Lower leg skin (tissue), 4 donors: ENCODE data around the gene MYD88. TPM values are rescaled to one million over a fixed set of nuclear protein-coding genes. Genes with fewer than 3 reads are reported as not detected.

Experiments used
- DNase-seq, 2 donors: peaks; one replicate each; pipeline ENCODE4 v3.0.0-alpha.2; 2019; ENCODE audit warnings: low spot score in 2 of 2
- H3K4me3 ChIP-seq: fragments of 200-600 bp; sonication (generic); 2 replicates; pipeline ENCODE4 v1.5.1; 2017; ENCODE audit warnings: mild to moderate bottlenecking, low read depth; ENCODE audit not compliant: poor library complexity, severe bottlenecking
- CTCF ChIP-seq, 3 donors: fragments of 450-650 bp; IDR thresholded peaks; one replicate each; pipeline ENCODE4 v1.5.1; 2016; ENCODE audit warnings: antibody characterized with exemption in 3 of 3, mild to moderate bottlenecking in 3 of 3, moderate library complexity in 2 of 3
- POLR2A ChIP-seq, 2 donors: fragments of 450-650 bp; IDR thresholded peaks; one replicate each; pipeline ENCODE4 v1.6.1; 2016 to 2017; ENCODE audit warnings: antibody characterized with exemption in 2 of 2, mild to moderate bottlenecking in 1 of 2, moderate library complexity in 1 of 2
- WGBS, 2 donors: methylation state at CpG; one replicate each; pipeline ENCODE4 v1.1.5; 2018; 5-methylcytosine and 5-hydroxymethylcytosine counted together
- intact Hi-C: fragments of 100-400 bp; cut with DNase I; formaldehyde crosslinking; loops from one replicate; pipeline ENCODE4 v1.15.0; 2023; ENCODE audit warnings: low total_unique reads
- total RNA-seq, 4 donors: library from RNA; depleted of rRNA; stranded (reverse); fragments of >200 nt; gene quantifications; one replicate each; pipeline ENCODE4 v1.1.0, GENCODE V29; 2016

Gene MYD88
- total RNA-seq, 4 donors from 2014 or later, result 22.9 to 32.2 (median 23.6) TPM

- intact Hi-C loops, result no loop called here
- TF ChIP-seq POLR2A (IDR thresholded peaks at IDR 0.05), result no peak
- TF ChIP-seq CTCF (IDR thresholded peaks at IDR 0.05), result no peak
- no peak for DNase-seq
- WGBS, 2 donors, result 86 to 88% methylated on average over 4 of the region's 4 CpGs
- no peak overlapping the region for H3K4me3 ChIP-seq
These were observed 32.3 kb downstream of the MYD88 start for GRCh38 chr3:38170722-38171121.

- H3K4me3 ChIP-seq, result no peak overlapping the region
- intact Hi-C loops, result no loop called here
- no peak for DNase-seq
- 85 to 91% methylated on average over 2 of the region's 2 CpGs for WGBS, 2 donors
- TF ChIP-seq POLR2A (IDR thresholded peaks at IDR 0.05) (no peak), CTCF (IDR thresholded peaks at IDR 0.05) (no peak)
These were observed 33.2 kb downstream of the MYD88 start for GRCh38 chr3:38171622-38172021.

GRCh38 chr3:38173834-38174418 lies 35.5 kb downstream of the MYD88 start:
- DNase-seq, result no peak

GRCh38 chr3:38177181-38177580 lies 38.7 kb downstream of the MYD88 start:
- 50 to 58% methylated on average over 2 of the region's 2 CpGs for WGBS, 2 donors
- intact Hi-C loops, result no loop called here
- TF ChIP-seq POLR2A (IDR thresholded peaks at IDR 0.05), result no peak
- no peak for TF ChIP-seq CTCF (IDR thresholded peaks at IDR 0.05)
- DNase-seq, result no peak
- H3K4me3 ChIP-seq, result no peak overlapping the region

More at GRCh38 chr3:38173834-38174418, 35.5 kb downstream of the MYD88 start:
- intact Hi-C loops, result no loop called here
- WGBS, 2 donors, result 81 to 84% methylated on average over 5 of the region's 5 CpGs
- TF ChIP-seq CTCF (IDR thresholded peaks at IDR 0.05) (no peak), POLR2A (IDR thresholded peaks at IDR 0.05) (no peak)
- H3K4me3 ChIP-seq, result no peak overlapping the region

GRCh38 chr3:38186781-38187180 lies 48.3 kb downstream of the MYD88 start:
- H3K4me3 ChIP-seq, result no peak overlapping the region
- TF ChIP-seq POLR2A (IDR thresholded peaks at IDR 0.05) (no peak), CTCF (IDR thresholded peaks at IDR 0.05) (no peak)
- intact Hi-C loops, result no loop called here
- DNase-seq, result no peak
- 90 to 97% methylated on average over 1 of the region's 1 CpG for WGBS, 2 donors

- intact Hi-C loops, result no loop called here
- DNase-seq, result no peak
- TF ChIP-seq POLR2A (IDR thresholded peaks at IDR 0.05) (no peak), CTCF (IDR thresholded peaks at IDR 0.05) (no peak)
- H3K4me3 ChIP-seq, result no peak overlapping the region
These were observed 52.0 kb downstream of the MYD88 start for GRCh38 chr3:38190481-38190881.
